ENCODE results near the gene PTCD1.

DNA sequence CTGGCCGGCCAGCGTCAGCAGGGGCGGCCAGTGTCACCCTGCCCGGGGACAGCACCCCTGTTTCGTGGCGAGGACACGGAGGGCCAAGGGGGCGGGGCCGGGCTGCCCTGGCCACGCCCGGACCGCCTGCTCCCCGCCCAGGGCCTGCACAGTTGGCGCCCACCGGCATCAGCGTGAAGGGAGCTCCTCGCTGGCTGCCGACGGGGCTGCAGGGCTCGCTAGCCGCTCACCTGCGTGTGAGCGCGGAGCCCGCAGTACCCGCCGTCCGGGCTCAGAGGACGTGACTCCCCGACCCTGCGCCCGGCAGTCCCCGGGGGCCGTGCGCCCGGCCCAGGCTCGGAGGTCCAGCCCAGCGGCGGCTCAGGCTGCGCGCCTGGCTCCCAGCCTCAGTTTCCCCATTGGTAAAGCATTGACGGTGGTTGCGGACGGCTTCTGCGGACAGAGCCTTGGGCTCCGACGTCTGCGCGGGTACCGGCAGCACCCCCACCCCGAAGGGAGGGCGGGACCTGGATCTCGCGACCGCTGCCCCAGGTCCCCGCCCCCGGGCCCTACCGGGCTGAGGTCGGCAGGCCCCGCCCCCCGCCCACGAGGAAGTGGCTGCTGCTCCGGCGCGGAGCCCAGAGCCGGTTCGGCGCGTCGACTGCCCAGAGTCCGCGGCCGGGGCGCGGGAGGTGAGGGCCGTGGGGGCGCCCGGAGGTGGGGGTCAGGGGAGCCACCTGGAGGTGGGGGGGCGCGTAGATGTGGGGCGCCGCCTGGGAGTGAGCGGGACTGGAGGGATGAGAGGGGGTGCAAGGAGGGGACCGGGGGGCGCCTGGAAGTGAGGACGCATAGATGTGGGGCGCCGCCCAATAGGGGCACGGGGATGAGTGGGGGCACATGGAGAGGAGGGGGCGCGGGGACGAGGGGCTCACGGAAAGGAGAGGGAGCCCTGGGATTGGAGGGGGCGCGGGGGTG lies 64.2 kb downstream of the PTCD1 start, which contains the start of gene ARPC1B:
- no peak for TF ChIP-seq CTCF (IDR thresholded peaks at IDR 0.05; ENCODE audit: low read depth, low read length, poor library complexity, severe bottlenecking)
- TF ChIP-seq EZH2phosphoT487 (IDR thresholded peaks at IDR 0.05; ENCODE audit: borderline replicate concordance, low read length): no peak

Measured in DOHH2 (cell line).